ENCODE measurements around the gene SYCE1. TPM values are rescaled to one million over a fixed set of nuclear protein-coding genes. Genes with fewer than 3 reads are reported as not detected.

Gene SYCE1
- polyA plus RNA-seq, 1 donor (not counting 4 experiments of a cell fraction or from before 2014, with no cell fraction given) = not detected

- Histone ChIP-seq H3K36me3 (ENCODE audit: control insufficient read depth in 2 of 2, extremely low read depth in 1 of 2, insufficient read depth in 2 of 2, low read length in 2 of 2) (no peaks in the 10 kb centered on the region), H3K4me2 (ENCODE audit: control insufficient read depth, extremely low read depth, insufficient read depth, low read depth, low read length) (no peak overlapping the region), H3K27me3 (ENCODE audit: control insufficient read depth, extremely low read depth, insufficient read depth, low read length) (no peaks in the 10 kb centered on the region), H3K9me1 (ENCODE audit: control insufficient read depth, extremely low read depth, insufficient read depth, low read length) (no peaks in the 10 kb centered on the region), H3K9me3 (ENCODE audit: control insufficient read depth, low read depth, low read length) (no peaks in the 10 kb centered on the region), H2AFZ (ENCODE audit: control insufficient read depth, low read length) (no peak overlapping the region), H3K4me3 (ENCODE audit: control insufficient read depth in 2 of 3, extremely low read depth in 1 of 3, insufficient read depth in 2 of 3, low read depth in 1 of 3, low read length in 3 of 3) (no peak overlapping the region), H4K20me1 (ENCODE audit: control insufficient read depth, extremely low read depth, insufficient read depth, low read length) (no peaks in the 10 kb centered on the region), H3K27ac (ENCODE audit: control insufficient read depth, insufficient read depth, low read length) (no peak overlapping the region), H3K9ac (ENCODE audit: control insufficient read depth, extremely low read depth, insufficient read depth, low read length) (no peak overlapping the region), H3K4me1 (ENCODE audit: control insufficient read depth, extremely low read depth, insufficient read depth, low read length) (peaks cover 3% of the 10 kb centered on the region), H3K79me2 (ENCODE audit: control insufficient read depth, insufficient read depth, low read length) (no peaks in the 10 kb centered on the region)
- no peak for TF ChIP-seq CTCF (optimal IDR thresholded peaks at IDR 0.05 in 1 of 3, IDR thresholded peaks at IDR 0.05 in 1 of 3, conservative IDR thresholded peaks at IDR 0.05 in 1 of 3; ENCODE audit: extremely low read depth in 1 of 3, insufficient read depth in 2 of 3, low read length in 3 of 3)
- TF ChIP-seq EZH2 (IDR thresholded peaks at IDR 0.05; ENCODE audit: low read length) = no peak
- no peak for FAIRE-seq
- no peak for DNase-seq (ENCODE audit: low read depth, low spot score)
- dilution Hi-C loops (cut with MboI; ENCODE audit: extremely low pct_ligation_motif_present, low sequenced_read_pairs) = no loop called here
These were observed 49.9 kb downstream of the SYCE1 start for GRCh38 chr10:133515471-133515870.

- no peak for DNase-seq (ENCODE audit: low read depth, low spot score)
- Histone ChIP-seq H3K9me3 (ENCODE audit: control insufficient read depth, low read depth, low read length) (no peaks in the 10 kb centered on the region), H3K27me3 (ENCODE audit: control insufficient read depth, extremely low read depth, insufficient read depth, low read length) (no peaks in the 10 kb centered on the region), H2AFZ (ENCODE audit: control insufficient read depth, low read length) (no peak overlapping the region), H3K36me3 (ENCODE audit: control insufficient read depth in 2 of 2, extremely low read depth in 1 of 2, insufficient read depth in 2 of 2, low read length in 2 of 2) (no peaks in the 10 kb centered on the region), H3K4me3 (ENCODE audit: control insufficient read depth in 2 of 3, extremely low read depth in 1 of 3, insufficient read depth in 2 of 3, low read depth in 1 of 3, low read length in 3 of 3) (no peak overlapping the region), H3K4me1 (ENCODE audit: control insufficient read depth, extremely low read depth, insufficient read depth, low read length) (no peaks in the 10 kb centered on the region), H4K20me1 (ENCODE audit: control insufficient read depth, extremely low read depth, insufficient read depth, low read length) (no peaks in the 10 kb centered on the region), H3K9me1 (ENCODE audit: control insufficient read depth, extremely low read depth, insufficient read depth, low read length) (no peaks in the 10 kb centered on the region), H3K79me2 (ENCODE audit: control insufficient read depth, insufficient read depth, low read length) (no peaks in the 10 kb centered on the region), H3K9ac (ENCODE audit: control insufficient read depth, extremely low read depth, insufficient read depth, low read length) (no peak overlapping the region), H3K4me2 (ENCODE audit: control insufficient read depth, extremely low read depth, insufficient read depth, low read depth, low read length) (no peak overlapping the region), H3K27ac (ENCODE audit: control insufficient read depth, insufficient read depth, low read length) (no peak overlapping the region)
- no peak for TF ChIP-seq CTCF (optimal IDR thresholded peaks at IDR 0.05 in 1 of 3, IDR thresholded peaks at IDR 0.05 in 1 of 3, conservative IDR thresholded peaks at IDR 0.05 in 1 of 3; ENCODE audit: extremely low read depth in 1 of 3, insufficient read depth in 2 of 3, low read length in 3 of 3)
- FAIRE-seq = no peak
- dilution Hi-C loops (cut with MboI; ENCODE audit: extremely low pct_ligation_motif_present, low sequenced_read_pairs) = no loop called here
These were observed 53.4 kb downstream of the SYCE1 start for GRCh38 chr10:133511907-133512528.
